Measurements from ENCODE around the gene ATXN8OS. TPM values are rescaled to one million over a fixed set of nuclear protein-coding genes. Genes with fewer than 3 reads are reported as not detected.
A peak's percentile ranks its signal among the peaks of the same experiment; 100 is the strongest.
"Not testable (repeated sequence)": the region's sequence is repeated elsewhere in the genome, so short reads cannot be mapped to it uniquely, and the experiment has no call there.

ATXN8OS gene
- total and polyA plus RNA-seq, 8 donors, result not detected

- DNase-seq, result peak in 1 of 2 donors; percentile 17
- WGBS, 5 donors, result 65 to 85% (median 74%) methylated on average over 18 of the region's 18 CpGs
These were observed 905 bp downstream of the ATXN8OS start, which contains the start of gene KLHL1 for GRCh38 chr13:70108356-70109105. KLHL1 (minus strand) TSS chr13:70108452; CDS start chr13:70107699, 753 bp downstream.

GRCh38 chr13:70117338-70117905, 9.8 kb downstream of the ATXN8OS start:
- H3K4me3 ChIP-seq, result no peak overlapping the region
- no peaks in the 10 kb centered on the region for H3K36me3 ChIP-seq
- H3K27ac ChIP-seq, result no peak overlapping the region
- no peaks in the 10 kb centered on the region for H3K27me3 ChIP-seq
- TF ChIP-seq EP300 (IDR thresholded peaks at IDR 0.05) (no peak), CTCF (IDR thresholded peaks at IDR 0.05) (no peak), POLR2AphosphoS5 (IDR thresholded peaks at IDR 0.05) (no peak), POLR2A (IDR thresholded peaks at IDR 0.05) (no peak)
- 23 to 46% (median 34%) methylated on average over 2 of the region's 2 CpGs for WGBS, 5 donors
- no peaks in the 10 kb centered on the region for H3K9me3 ChIP-seq
- H3K4me1 ChIP-seq, result no peaks in the 10 kb centered on the region
- intact Hi-C loops (cut with DNase I; ENCODE audit: low total_unique reads), result no loop called here
- peak in 1 of 2 donors; percentile 25 for DNase-seq

More at GRCh38 chr13:70108356-70109105, 905 bp downstream of the ATXN8OS start, which contains the start of gene KLHL1:
- peaks cover 0 to 20% (median 9%) of the 10 kb centered on the region in 3 donors for H3K27me3 ChIP-seq
- no peak for TF ChIP-seq POLR2AphosphoS5 (IDR thresholded peaks at IDR 0.05)
- TF ChIP-seq CTCF (IDR thresholded peaks at IDR 0.05), result no peak
- no peak for TF ChIP-seq POLR2A (IDR thresholded peaks at IDR 0.05)
- TF ChIP-seq EP300 (IDR thresholded peaks at IDR 0.05), result no peak
- intact Hi-C loops (cut with DNase I; ENCODE audit: low total_unique reads), result no loop called here
- no peaks in the 10 kb centered on the region for H3K9me3 ChIP-seq
- H3K4me1 ChIP-seq, result peaks cover 0 to 10% (median 6%) of the 10 kb centered on the region in 4 donors
- H3K4me3 ChIP-seq, result peak within 1 kb of the TSS in 2 of 4 donors; percentile 6 to 27
- no peaks in the 10 kb centered on the region for H3K36me3 ChIP-seq
- no peak within 1 kb of the TSS for H3K27ac ChIP-seq

- DNase-seq, result no peak
- no peak overlapping the region for H3K27ac ChIP-seq
- TF ChIP-seq CTCF (IDR thresholded peaks at IDR 0.05) (no peak), POLR2A (IDR thresholded peaks at IDR 0.05) (no peak), POLR2AphosphoS5 (IDR thresholded peaks at IDR 0.05) (no peak), EP300 (IDR thresholded peaks at IDR 0.05) (no peak)
- intact Hi-C loops (cut with DNase I; ENCODE audit: low total_unique reads), result no loop called here
- no peaks in the 10 kb centered on the region for H3K4me1 ChIP-seq
- no peak overlapping the region for H3K4me3 ChIP-seq
- H3K27me3 ChIP-seq, result no peaks in the 10 kb centered on the region
- no peaks in the 10 kb centered on the region for H3K36me3 ChIP-seq
- H3K9me3 ChIP-seq, result no peaks in the 10 kb centered on the region
- WGBS, 5 donors, result 70 to 86% (median 81%) methylated on average over 5 of the region's 5 CpGs
These were observed 18.1 kb downstream of the ATXN8OS start for GRCh38 chr13:70125693-70126092.

- WGBS, 5 donors, result 51 to 85% (median 85%) methylated on average over 2 of the region's 2 CpGs
- no peak for DNase-seq
- no peaks in the 10 kb centered on the region for H3K36me3 ChIP-seq
- H3K27me3 ChIP-seq, result no peaks in the 10 kb centered on the region
- H3K9me3 ChIP-seq, result no peaks in the 10 kb centered on the region
- intact Hi-C loops (cut with DNase I; ENCODE audit: low total_unique reads), result no loop called here
- no peak overlapping the region for H3K27ac ChIP-seq
- no peak for TF ChIP-seq CTCF (IDR thresholded peaks at IDR 0.05)
- TF ChIP-seq POLR2AphosphoS5 (IDR thresholded peaks at IDR 0.05), result no peak
- no peak overlapping the region for H3K4me3 ChIP-seq
- no peaks in the 10 kb centered on the region for H3K4me1 ChIP-seq
These were observed 20.5 kb downstream of the ATXN8OS start for GRCh38 chr13:70128098-70128497.

GRCh38 chr13:70142658-70143057, 35.0 kb downstream of the ATXN8OS start:
- H3K4me1 ChIP-seq; H3K27ac ChIP-seq; H3K9me3 ChIP-seq; DNase-seq; H3K27me3 ChIP-seq; intact Hi-C loops (cut with DNase I; ENCODE audit: low total_unique reads); H3K4me3 ChIP-seq; H3K36me3 ChIP-seq: not testable (repeated sequence)
- WGBS, 5 donors, result 96 to 97% (median 96%) methylated on average over 12 of the region's 12 CpGs
